GM12878 (cell line): ENCODE measurements around the gene PPFIA3. TPM values are rescaled to one million over a fixed set of nuclear protein-coding genes. Genes with fewer than 3 reads are reported as not detected.

Experiments
- BACH1 ChIP-seq: fragments of 450-650 bp; IDR thresholded peaks from 2 replicates; pipeline ENCODE4 v1.6.1; 2017; ENCODE audit warnings: mild to moderate bottlenecking, borderline replicate concordance
- CEBPB ChIP-seq, 2 experiments: fragments of 150-350 bp in 1 of 2; IDR thresholded peaks; 2 replicates each; pipeline ENCODE4 v1.6.1; 2012 to 2014; ENCODE audit warnings: low read depth in 2 of 2, low read length in 2 of 2, borderline replicate concordance in 1 of 2, inconsistent platforms in 1 of 2
- CUX1 ChIP-seq: IDR thresholded peaks from 2 replicates; pipeline ENCODE4 v1.6.1; 2012; ENCODE audit warnings: improper control_type of control experiment, low read depth, low read length; ENCODE audit not compliant: insufficient replicate concordance
- EGR1 ChIP-seq, 2 experiments: IDR thresholded peaks; 1 replicate in 1 of 2; 2 replicates in 1 of 2; pipeline ENCODE4 v1.6.1; 2011 to 2012; ENCODE audit warnings: low read depth in 2 of 2, low read length in 2 of 2, borderline replicate concordance in 1 of 2, mild to moderate bottlenecking in 1 of 2, moderate library complexity in 1 of 2
- EP300 ChIP-seq, 2 experiments: fragments of 150-350 bp in 1 of 2; IDR thresholded peaks; 2 replicates each; pipeline ENCODE4 v1.6.1; 2011 to 2012; ENCODE audit warnings: low read depth in 2 of 2, low read length in 2 of 2, borderline replicate concordance in 1 of 2, improper control_type of control experiment in 1 of 2, inconsistent platforms in 1 of 2; ENCODE audit not compliant: control insufficient read depth in 1 of 2
- HDAC6 ChIP-seq: fragments of 200-600 bp; sonication (generic); IDR thresholded peaks from one replicate; pipeline ENCODE4 v1.8.0; 2017; ENCODE audit warnings: antibody characterized with exemption; ENCODE audit not compliant: unreplicated experiment
- NFYA ChIP-seq: IDR thresholded peaks from 2 replicates; pipeline ENCODE4 v1.6.1; 2011; ENCODE audit warnings: low read depth, mild to moderate bottlenecking, low read length, improper control_type of control experiment, borderline replicate concordance
- NFYB ChIP-seq: IDR thresholded peaks from 2 replicates; pipeline ENCODE4 v1.6.1; 2011; ENCODE audit warnings: low read depth, mild to moderate bottlenecking, low read length, improper control_type of control experiment, moderate library complexity; ENCODE audit not compliant: insufficient read depth
- PML ChIP-seq: IDR thresholded peaks from 2 replicates; pipeline ENCODE4 v1.6.1; 2012; ENCODE audit warnings: low read length, inconsistent platforms
- RAD51 ChIP-seq: fragments of 450-650 bp; IDR thresholded peaks from 2 replicates; pipeline ENCODE4 v1.6.1; 2016; ENCODE audit warnings: moderate library complexity, mild to moderate bottlenecking, inconsistent platforms
- SKIL ChIP-seq: fragments of 450-650 bp; IDR thresholded peaks from 2 replicates; pipeline ENCODE4 v1.6.1; 2017; ENCODE audit warnings: mild to moderate bottlenecking, low read depth, inconsistent platforms; ENCODE audit not compliant: poor library complexity, severe bottlenecking
- TCF12 ChIP-seq: IDR thresholded peaks from 2 replicates; pipeline ENCODE4 v1.6.1; 2011; ENCODE audit warnings: low read depth, mild to moderate bottlenecking, low read length
- ZBTB33 ChIP-seq: fragments of 450-650 bp; IDR thresholded peaks from 2 replicates; pipeline ENCODE4 v1.6.1; 2017; ENCODE audit warnings: mild to moderate bottlenecking
- ZNF592 ChIP-seq: fragments of 450-650 bp; IDR thresholded peaks from 2 replicates; pipeline ENCODE4 v1.6.1; 2017; ENCODE audit warnings: mild to moderate bottlenecking, moderate library complexity
- polyA plus RNA-seq, 11 experiments: library from polyadenylated mRNA; depleted of rRNA in 4 of 11; unstranded in 6 of 11; stranded (reverse) in 5 of 11; fragments of >200 nt; fragmentation: Nextera tagmentation in 4 of 11; fragmentation: Illumina TruSeq in 1 of 11; extraction: Ambion mirVana in 4 of 11; extraction: Trizol in 1 of 11; gene quantifications; 1 replicate in 1 of 11; 2 replicates in 10 of 11; pipeline versions ENCODE4 v1.2.1 to v1.2.3, GENCODE V29; 2011 to 2016; ENCODE audit warnings: inconsistent platforms in 2 of 11, missing spikeins in 2 of 11, low read depth in 1 of 11
- total RNA-seq, 4 experiments: library from RNA; depleted of rRNA in 3 of 4; stranded (reverse); fragments of >200 nt in 3 of 4; fragmentation: Illumina TruSeq in 1 of 4; extraction: Trizol in 1 of 4; gene quantifications; 2 replicates each; pipeline versions ENCODE4 v1.2.1 to v1.2.3, GENCODE V29; 2013 to 2021

Gene PPFIA3
- total and polyA plus RNA-seq, 10 of the 15 experiments (the other 5 are each of a cell fraction or from before 2014, with no cell fraction given): 0.11 to 1.7 (median 0.73) TPM; not detected in 3

- TF ChIP-seq ZBTB33: no peak
- no peak for TF ChIP-seq HDAC6
- no peak for TF ChIP-seq CUX1
- TF ChIP-seq PML: no peak
- no peak for TF ChIP-seq TCF12
- no peak for TF ChIP-seq SKIL
- TF ChIP-seq NFYB: no peak
- TF ChIP-seq ZNF592: no peak
- peak in 1 of 2 experiments; percentile 57; a peak in 1 of 3 replicates for TF ChIP-seq EGR1 (IDR thresholded peaks at IDR 0.05; ENCODE audit: borderline replicate concordance in 1 of 2, low read depth in 2 of 2, low read length in 2 of 2)
- TF ChIP-seq NFYA: no peak
- TF ChIP-seq CEBPB (IDR thresholded peaks at IDR 0.05; ENCODE audit: borderline replicate concordance in 1 of 2, low read depth in 2 of 2, low read length in 2 of 2): no peak
- TF ChIP-seq EP300 (IDR thresholded peaks at IDR 0.05; ENCODE audit: borderline replicate concordance in 1 of 2, control insufficient read depth in 1 of 2, low read depth in 2 of 2, low read length in 2 of 2): no peak
- no peak for TF ChIP-seq BACH1
- TF ChIP-seq RAD51: no peak
Measured at GRCh38 chr19:49114630-49115363, 4.5 kb upstream of the PPFIA3 start (continued).
